Measurements from ENCODE around the gene PDE5A.
"Not testable (repeated sequence)": the region's sequence is repeated elsewhere in the genome, so short reads cannot be mapped to it uniquely, and the experiment has no call there.

DNA sequence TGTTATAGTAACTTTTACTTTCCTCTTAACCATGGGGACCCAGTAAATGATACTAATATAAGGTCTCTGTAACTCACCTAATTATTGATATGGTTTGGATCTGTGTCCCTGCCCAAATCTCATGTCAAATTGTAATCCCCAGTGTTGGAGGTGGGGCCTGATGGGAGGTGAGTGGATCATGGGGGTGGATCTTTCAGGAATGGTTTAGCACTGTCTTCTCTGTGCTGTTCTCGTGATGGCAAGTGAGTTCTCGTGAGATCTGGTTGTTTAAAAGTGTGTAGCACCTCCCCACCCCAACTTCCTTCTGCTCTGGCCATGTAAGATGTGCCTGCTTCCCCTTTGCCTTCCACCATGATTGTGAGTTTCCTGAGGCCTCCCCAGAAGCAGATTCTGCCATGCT, 34.0 kb upstream of the PDE5A start:
- not testable (repeated sequence) for TF ChIP-seq POLR2A (IDR thresholded peaks at IDR 0.05)
- TF ChIP-seq, protein P1, sequence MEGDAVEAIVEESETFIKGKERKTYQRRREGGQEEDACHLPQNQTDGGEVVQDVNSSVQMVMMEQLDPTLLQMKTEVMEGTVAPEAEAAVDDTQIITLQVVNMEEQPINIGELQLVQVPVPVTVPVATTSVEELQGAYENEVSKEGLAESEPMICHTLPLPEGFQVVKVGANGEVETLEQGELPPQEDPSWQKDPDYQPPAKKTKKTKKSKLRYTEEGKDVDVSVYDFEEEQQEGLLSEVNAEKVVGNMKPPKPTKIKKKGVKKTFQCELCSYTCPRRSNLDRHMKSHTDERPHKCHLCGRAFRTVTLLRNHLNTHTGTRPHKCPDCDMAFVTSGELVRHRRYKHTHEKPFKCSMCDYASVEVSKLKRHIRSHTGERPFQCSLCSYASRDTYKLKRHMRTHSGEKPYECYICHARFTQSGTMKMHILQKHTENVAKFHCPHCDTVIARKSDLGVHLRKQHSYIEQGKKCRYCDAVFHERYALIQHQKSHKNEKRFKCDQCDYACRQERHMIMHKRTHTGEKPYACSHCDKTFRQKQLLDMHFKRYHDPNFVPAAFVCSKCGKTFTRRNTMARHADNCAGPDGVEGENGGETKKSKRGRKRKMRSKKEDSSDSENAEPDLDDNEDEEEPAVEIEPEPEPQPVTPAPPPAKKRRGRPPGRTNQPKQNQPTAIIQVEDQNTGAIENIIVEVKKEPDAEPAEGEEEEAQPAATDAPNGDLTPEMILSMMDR (IDR thresholded peaks at IDR 0.05) = not testable (repeated sequence)

Measured in tibial nerve (tissue), 3 donors.